GM04504 (cell line): ENCODE data around the gene CHTF8.

Experiments used
- DNase-seq: peaks from one replicate; pipeline ENCODE4 v3.0.0-alpha.2; 2012; ENCODE audit warnings: low read depth

CHTF8 gene

DNA sequence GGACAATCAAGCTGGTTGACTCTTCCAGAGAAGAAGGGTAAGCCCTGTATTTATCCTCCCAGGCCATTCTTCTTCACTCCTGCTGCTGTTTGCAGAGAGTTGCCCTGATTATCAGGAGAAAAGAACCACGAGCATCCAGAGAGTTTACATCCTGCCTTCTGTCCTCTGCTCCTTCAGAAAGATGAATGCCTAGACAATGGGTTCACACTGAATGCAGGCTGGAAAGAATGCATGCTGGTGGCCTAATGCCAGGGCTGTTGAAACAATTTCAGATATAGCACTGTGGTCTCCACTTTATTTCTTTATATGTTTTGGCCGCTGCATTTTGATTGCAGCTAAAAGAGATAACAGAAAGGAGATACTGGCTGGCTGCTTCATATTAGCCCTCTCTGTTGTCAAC is 48.1 kb downstream of the CHTF8 start:
- no peak for DNase-seq

DNA sequence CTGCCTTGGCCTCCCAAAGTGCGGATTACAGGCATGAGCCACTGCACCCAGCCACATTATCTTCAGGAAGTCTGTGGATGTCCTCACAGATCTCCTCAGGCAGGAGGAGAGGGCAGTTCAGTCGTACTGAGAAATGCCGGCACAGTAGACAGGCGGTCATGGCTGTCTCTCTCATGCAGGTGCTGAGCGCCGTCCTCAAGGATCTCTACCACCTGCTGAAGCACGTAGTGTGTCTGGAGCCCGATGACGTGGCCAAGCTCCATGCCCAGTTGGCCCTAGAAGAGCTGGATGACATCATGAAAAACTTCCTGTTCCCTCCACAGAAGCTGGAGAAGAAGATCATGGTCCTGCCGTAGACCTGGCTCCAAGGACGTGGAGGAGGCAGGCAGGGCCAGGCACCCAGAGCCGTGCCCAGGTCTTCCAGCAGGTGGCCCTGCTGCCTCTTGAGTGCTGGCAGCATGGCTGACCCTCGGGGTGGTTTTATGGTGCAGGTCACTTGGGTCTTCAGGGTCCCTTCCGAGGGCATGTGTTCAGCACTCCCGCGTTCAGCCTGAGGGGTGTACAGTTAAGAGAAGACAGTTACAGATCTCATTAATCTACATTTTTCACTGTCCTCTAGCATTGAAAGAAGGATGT is 49.0 kb downstream of the CHTF8 start:
- no peak for DNase-seq

DNA sequence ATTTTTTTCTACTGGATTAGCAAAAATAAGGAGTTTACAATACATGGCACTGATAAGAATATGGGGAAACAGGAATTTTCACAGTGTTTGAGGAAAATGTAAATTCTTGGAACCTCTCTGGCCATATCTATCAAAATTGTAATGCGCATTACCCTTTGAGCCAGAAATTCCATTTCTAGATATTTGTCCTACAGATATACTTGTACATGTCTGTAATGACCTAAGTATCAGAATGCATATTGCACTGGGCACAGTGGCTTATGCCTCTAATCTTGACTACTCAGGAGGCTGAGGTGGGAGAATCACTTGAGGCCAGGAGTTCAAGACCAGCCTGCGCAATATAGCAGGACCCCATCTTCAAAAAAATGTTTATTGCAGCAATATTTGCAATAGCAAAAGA is 52.7 kb downstream of the CHTF8 start:
- DNase-seq, result no peak

DNA sequence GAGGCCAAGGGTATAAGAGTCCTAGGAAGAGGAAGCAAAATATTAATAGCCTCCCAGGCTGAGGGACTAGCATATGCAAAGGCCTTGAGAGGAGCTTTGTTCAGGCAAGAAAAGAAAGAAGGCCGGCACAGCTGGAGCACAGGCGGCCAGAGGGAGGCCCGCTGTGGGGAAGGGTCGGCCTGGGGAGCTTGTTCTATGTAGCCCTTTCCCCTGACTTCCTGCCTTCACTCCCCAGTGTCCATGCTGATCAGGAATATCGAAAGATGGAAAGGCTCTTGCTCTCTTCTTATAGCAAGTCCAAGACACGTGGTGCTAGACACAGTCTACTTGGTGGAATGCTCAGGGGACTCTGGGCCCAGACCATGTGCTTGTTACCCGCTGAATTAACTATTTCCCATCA is 54.3 kb downstream of the CHTF8 start:
- DNase-seq, result no peak

GRCh38 chr16:69077251-69077650 is 55.1 kb downstream of the CHTF8 start:
- no peak for DNase-seq

GRCh38 chr16:69073181-69073702 is 59.1 kb downstream of the CHTF8 start:
- peak; percentile 61 for DNase-seq

- no peak for DNase-seq
Observed at GRCh38 chr16:69072640-69072974, 59.8 kb downstream of the CHTF8 start.

GRCh38 chr16:69071036-69071435 is 61.4 kb downstream of the CHTF8 start:
- no peak for DNase-seq

DNA sequence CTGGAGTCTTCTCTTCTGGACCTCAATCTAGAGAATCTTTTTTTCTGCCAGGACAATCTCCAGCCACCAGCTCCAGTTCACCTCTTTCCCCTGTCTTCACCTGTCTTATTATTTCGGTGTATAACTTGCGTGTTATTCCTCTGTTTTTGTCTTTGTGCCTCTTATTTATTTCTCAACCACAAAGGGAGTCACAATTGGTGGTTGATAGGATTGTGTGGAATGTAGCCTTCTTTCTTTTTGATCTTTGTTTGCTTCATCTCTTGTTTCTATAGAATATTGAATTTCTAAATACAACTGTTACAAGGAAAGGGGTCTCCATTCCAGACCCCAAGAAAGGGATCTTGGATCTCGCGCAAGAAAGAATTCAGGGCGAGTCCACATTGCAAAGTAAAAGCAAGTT is 62.9 kb downstream of the CHTF8 start:
- no peak for DNase-seq
